HL-60 (cell line): Measurements from ENCODE around the gene SAMD5.

Experiments used
- DNase-seq, 2 experiments: peaks; one replicate each; pipeline ENCODE4 v3.0.0-alpha.2; 2010 to 2020; ENCODE audit warnings: low read depth in 1 of 2, low spot score in 1 of 2
- H3K27ac ChIP-seq: fragments of 250-450 bp; sonication (Bioruptor Pico); replicated peaks from 2 replicates; pipeline ENCODE4 v1.5.1; 2020; ENCODE audit warnings: mild to moderate bottlenecking, moderate library complexity
- H3K27me3 ChIP-seq: fragments of 250-450 bp; sonication (Bioruptor Pico); 2 replicates; pipeline ENCODE4 v1.5.1; 2021; ENCODE audit warnings: mild to moderate bottlenecking, moderate library complexity; ENCODE audit not compliant: insufficient read depth, poor library complexity, severe bottlenecking
- H3K4me3 ChIP-seq: replicated peaks from 2 replicates; pipeline ENCODE4 v1.5.1; 2011; ENCODE audit warnings: mild to moderate bottlenecking, control low read depth, low read length; ENCODE audit not compliant: insufficient read depth
- GABPA ChIP-seq: IDR thresholded peaks from 2 replicates; pipeline ENCODE4 v1.6.1; 2012; ENCODE audit warnings: low read depth
- POLR2AphosphoS5 ChIP-seq: IDR thresholded peaks from 2 replicates; pipeline ENCODE4 v1.6.1; 2012; ENCODE audit warnings: low read depth
- SPI1 ChIP-seq: IDR thresholded peaks from 2 replicates; pipeline ENCODE4 v1.6.1; 2012; ENCODE audit warnings: low read depth, mild to moderate bottlenecking, borderline replicate concordance
- TF ChIP-seq, protein P1 (sequence below): IDR thresholded peaks from one replicate; pipeline ENCODE4 v1.5.1; 2011; ENCODE audit warnings: low read length, control low read depth, inconsistent platforms; ENCODE audit not compliant: insufficient read depth
- TF ChIP-seq, protein P2 (sequence below): IDR thresholded peaks from 2 replicates; pipeline ENCODE4 v1.6.1; 2012; ENCODE audit warnings: low read depth; ENCODE audit not compliant: insufficient replicate concordance

Gene SAMD5

DNA sequence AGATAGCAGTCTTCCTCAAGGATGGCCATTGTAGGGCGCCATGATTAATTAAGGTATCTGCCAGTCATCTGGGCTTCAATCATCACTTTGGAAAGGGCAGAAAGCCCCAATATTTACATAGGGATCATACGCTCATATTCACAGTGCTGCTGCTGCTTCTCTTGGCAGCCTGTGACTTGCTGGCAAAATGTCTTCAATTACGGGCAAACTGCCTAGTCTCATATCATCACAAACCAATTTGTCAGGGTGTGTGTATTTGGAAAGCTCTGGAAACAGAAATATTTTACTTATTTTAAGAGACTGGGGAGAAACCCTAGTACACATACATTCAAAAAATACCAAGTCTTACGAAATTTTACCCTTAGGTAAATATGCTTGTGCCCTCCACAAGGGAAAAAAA is 77.6 kb downstream of the SAMD5 start:
- DNase-seq, result no peak
- Histone ChIP-seq H3K27ac (no peak overlapping the region), H3K27me3 (no peaks in the 10 kb centered on the region), H3K4me3 (no peak overlapping the region)
- no peak for TF ChIP-seq GABPA
- TF ChIP-seq, protein P1, sequence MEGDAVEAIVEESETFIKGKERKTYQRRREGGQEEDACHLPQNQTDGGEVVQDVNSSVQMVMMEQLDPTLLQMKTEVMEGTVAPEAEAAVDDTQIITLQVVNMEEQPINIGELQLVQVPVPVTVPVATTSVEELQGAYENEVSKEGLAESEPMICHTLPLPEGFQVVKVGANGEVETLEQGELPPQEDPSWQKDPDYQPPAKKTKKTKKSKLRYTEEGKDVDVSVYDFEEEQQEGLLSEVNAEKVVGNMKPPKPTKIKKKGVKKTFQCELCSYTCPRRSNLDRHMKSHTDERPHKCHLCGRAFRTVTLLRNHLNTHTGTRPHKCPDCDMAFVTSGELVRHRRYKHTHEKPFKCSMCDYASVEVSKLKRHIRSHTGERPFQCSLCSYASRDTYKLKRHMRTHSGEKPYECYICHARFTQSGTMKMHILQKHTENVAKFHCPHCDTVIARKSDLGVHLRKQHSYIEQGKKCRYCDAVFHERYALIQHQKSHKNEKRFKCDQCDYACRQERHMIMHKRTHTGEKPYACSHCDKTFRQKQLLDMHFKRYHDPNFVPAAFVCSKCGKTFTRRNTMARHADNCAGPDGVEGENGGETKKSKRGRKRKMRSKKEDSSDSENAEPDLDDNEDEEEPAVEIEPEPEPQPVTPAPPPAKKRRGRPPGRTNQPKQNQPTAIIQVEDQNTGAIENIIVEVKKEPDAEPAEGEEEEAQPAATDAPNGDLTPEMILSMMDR, result no peak
- TF ChIP-seq, protein P2, sequence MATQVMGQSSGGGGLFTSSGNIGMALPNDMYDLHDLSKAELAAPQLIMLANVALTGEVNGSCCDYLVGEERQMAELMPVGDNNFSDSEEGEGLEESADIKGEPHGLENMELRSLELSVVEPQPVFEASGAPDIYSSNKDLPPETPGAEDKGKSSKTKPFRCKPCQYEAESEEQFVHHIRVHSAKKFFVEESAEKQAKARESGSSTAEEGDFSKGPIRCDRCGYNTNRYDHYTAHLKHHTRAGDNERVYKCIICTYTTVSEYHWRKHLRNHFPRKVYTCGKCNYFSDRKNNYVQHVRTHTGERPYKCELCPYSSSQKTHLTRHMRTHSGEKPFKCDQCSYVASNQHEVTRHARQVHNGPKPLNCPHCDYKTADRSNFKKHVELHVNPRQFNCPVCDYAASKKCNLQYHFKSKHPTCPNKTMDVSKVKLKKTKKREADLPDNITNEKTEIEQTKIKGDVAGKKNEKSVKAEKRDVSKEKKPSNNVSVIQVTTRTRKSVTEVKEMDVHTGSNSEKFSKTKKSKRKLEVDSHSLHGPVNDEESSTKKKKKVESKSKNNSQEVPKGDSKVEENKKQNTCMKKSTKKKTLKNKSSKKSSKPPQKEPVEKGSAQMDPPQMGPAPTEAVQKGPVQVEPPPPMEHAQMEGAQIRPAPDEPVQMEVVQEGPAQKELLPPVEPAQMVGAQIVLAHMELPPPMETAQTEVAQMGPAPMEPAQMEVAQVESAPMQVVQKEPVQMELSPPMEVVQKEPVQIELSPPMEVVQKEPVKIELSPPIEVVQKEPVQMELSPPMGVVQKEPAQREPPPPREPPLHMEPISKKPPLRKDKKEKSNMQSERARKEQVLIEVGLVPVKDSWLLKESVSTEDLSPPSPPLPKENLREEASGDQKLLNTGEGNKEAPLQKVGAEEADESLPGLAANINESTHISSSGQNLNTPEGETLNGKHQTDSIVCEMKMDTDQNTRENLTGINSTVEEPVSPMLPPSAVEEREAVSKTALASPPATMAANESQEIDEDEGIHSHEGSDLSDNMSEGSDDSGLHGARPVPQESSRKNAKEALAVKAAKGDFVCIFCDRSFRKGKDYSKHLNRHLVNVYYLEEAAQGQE, result no peak
- TF ChIP-seq SPI1, result no peak
- no peak for TF ChIP-seq POLR2AphosphoS5

DNA sequence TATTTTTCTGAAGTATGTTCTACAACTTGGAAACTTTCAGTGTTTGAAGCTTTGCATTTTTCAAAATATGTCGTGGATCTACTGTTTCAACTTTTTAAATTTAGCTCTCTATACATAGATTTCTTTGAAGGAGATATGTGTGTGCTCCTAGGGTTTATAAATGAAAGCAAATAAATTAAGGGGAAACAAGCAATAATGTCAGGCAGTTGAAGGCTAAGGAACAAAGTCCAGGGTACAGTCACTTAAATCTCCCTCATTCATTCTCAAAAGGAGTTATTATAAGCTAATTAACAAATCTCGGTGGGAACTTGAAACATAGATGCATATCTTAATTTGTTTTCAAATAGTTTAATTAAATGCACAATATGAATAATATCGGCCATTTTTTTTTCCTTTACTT is 79.4 kb downstream of the SAMD5 start:
- Histone ChIP-seq H3K4me3 (no peak overlapping the region), H3K27ac (no peak overlapping the region), H3K27me3 (no peaks in the 10 kb centered on the region)
- no peak for DNase-seq
- TF ChIP-seq SPI1, result no peak
- no peak for TF ChIP-seq GABPA
- no peak for TF ChIP-seq POLR2AphosphoS5
- TF ChIP-seq, protein P2, result no peak
- TF ChIP-seq, protein P1, result no peak

DNA sequence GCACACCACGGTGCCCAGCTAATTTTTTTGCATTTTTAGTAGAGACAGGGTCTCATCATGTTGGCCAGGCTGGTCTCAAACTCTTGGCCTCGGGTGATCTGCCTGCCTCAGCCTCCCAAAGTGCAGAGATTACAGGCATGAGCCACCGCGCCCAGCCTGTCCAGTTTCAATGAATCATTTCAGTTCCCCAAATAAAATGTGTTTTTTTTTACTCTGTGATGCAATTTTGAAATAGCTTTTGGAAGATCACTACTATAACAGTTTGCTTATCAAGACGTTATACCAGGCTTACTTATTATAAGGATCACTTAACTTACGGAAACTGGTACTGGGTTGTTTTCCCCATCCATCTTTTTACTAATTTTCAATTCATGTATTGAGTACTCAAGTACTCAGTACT is 80.0 kb downstream of the SAMD5 start:
- DNase-seq, result no peak
- TF ChIP-seq, protein P1, result no peak
- TF ChIP-seq GABPA (no peak), POLR2AphosphoS5 (no peak), SPI1 (no peak)
- TF ChIP-seq, protein P2, result no peak
- Histone ChIP-seq H3K4me3 (no peak overlapping the region), H3K27me3 (no peaks in the 10 kb centered on the region), H3K27ac (no peak overlapping the region)
